Measurements from ENCODE around the gene GINS2.

GINS2 gene

GRCh38 chr16:85638695-85639409, 49.9 kb downstream of the GINS2 start:
- no peak for ATAC-seq (replicated peaks)
- H3K36me3 Mint-ChIP-seq (ENCODE audit: insufficient read depth): peaks cover 11% of the 10 kb centered on the region
- no peak overlapping the region for H3K4me3 Mint-ChIP-seq
- no peak for DNase-seq
- no peaks in the 10 kb centered on the region for H3K9me3 Mint-ChIP-seq
- H3K27ac Mint-ChIP-seq: peak overlapping the region; percentile 75 to 80
- H3K27me3 Mint-ChIP-seq: no peaks in the 10 kb centered on the region
- peaks cover 15 to 22% of the 10 kb centered on the region in 2 donors for H3K4me1 Mint-ChIP-seq (ENCODE audit: low read depth in 2 of 2)

GRCh38 chr16:85637808-85638647, 50.7 kb downstream of the GINS2 start:
- Mint-ChIP-seq H3K9me3 (no peaks in the 10 kb centered on the region), H3K27ac (peak overlapping the region in 1 of 2 donors; percentile 55), H3K4me1 (ENCODE audit: low read depth in 2 of 2) (peaks cover 10 to 19% of the 10 kb centered on the region in 2 donors), H3K36me3 (ENCODE audit: insufficient read depth) (peaks cover 11% of the 10 kb centered on the region), H3K4me3 (no peak overlapping the region), H3K27me3 (no peaks in the 10 kb centered on the region)
- ATAC-seq (replicated peaks) (no peak), DNase-seq (no peak)

GRCh38 chr16:85637061-85637807, 51.5 kb downstream of the GINS2 start:
- Mint-ChIP-seq H3K27ac (no peak overlapping the region), H3K27me3 (no peaks in the 10 kb centered on the region), H3K9me3 (no peaks in the 10 kb centered on the region), H3K4me1 (ENCODE audit: low read depth in 2 of 2) (peaks cover 6 to 20% of the 10 kb centered on the region in 2 donors), H3K4me3 (no peak overlapping the region), H3K36me3 (ENCODE audit: insufficient read depth) (peaks cover 11% of the 10 kb centered on the region)
- ATAC-seq (replicated peaks): no peak
- DNase-seq: no peak

GRCh38 chr16:85636234-85636812, 52.4 kb downstream of the GINS2 start:
- Mint-ChIP-seq H3K4me3 (no peak overlapping the region), H3K27ac (no peak overlapping the region), H3K4me1 (ENCODE audit: low read depth in 2 of 2) (peaks cover 6 to 22% of the 10 kb centered on the region in 2 donors), H3K36me3 (ENCODE audit: insufficient read depth) (peaks cover 6% of the 10 kb centered on the region), H3K9me3 (no peaks in the 10 kb centered on the region), H3K27me3 (no peaks in the 10 kb centered on the region)
- no peak for ATAC-seq (replicated peaks)
- DNase-seq: no peak

GRCh38 chr16:85635545-85636140, 53.1 kb downstream of the GINS2 start:
- Mint-ChIP-seq H3K36me3 (ENCODE audit: insufficient read depth) (peaks cover 3% of the 10 kb centered on the region), H3K4me3 (no peak overlapping the region), H3K27ac (peak overlapping the region; percentile 29 to 44), H3K9me3 (no peaks in the 10 kb centered on the region), H3K4me1 (ENCODE audit: low read depth in 2 of 2) (peaks cover 6 to 24% of the 10 kb centered on the region in 2 donors), H3K27me3 (no peaks in the 10 kb centered on the region)
- DNase-seq (no peak), ATAC-seq (replicated peaks) (no peak)

GRCh38 chr16:85634747-85635544, 53.8 kb downstream of the GINS2 start:
- Mint-ChIP-seq H3K4me1 (ENCODE audit: low read depth in 2 of 2) (peaks cover 13 to 26% of the 10 kb centered on the region in 2 donors), H3K36me3 (ENCODE audit: insufficient read depth) (peaks cover 3% of the 10 kb centered on the region), H3K27ac (peak overlapping the region; percentile 29 to 44), H3K27me3 (no peaks in the 10 kb centered on the region), H3K9me3 (no peaks in the 10 kb centered on the region), H3K4me3 (no peak overlapping the region)
- DNase-seq (no peak), ATAC-seq (replicated peaks) (no peak)

- Mint-ChIP-seq H3K4me1 (ENCODE audit: low read depth in 2 of 2) (peaks cover 15 to 27% of the 10 kb centered on the region in 2 donors), H3K27ac (peak overlapping the region in 1 of 2 donors; percentile 35), H3K4me3 (no peak overlapping the region), H3K9me3 (no peaks in the 10 kb centered on the region), H3K36me3 (ENCODE audit: insufficient read depth) (peaks cover 7% of the 10 kb centered on the region), H3K27me3 (no peaks in the 10 kb centered on the region)
- DNase-seq (no peak), ATAC-seq (replicated peaks) (no peak)
Measured at GRCh38 chr16:85633888-85634287, 54.9 kb downstream of the GINS2 start.

- H3K9me3 Mint-ChIP-seq: no peaks in the 10 kb centered on the region
- H3K4me3 Mint-ChIP-seq: no peak overlapping the region
- peak overlapping the region in 1 of 2 donors; percentile 35 for H3K27ac Mint-ChIP-seq
- H3K27me3 Mint-ChIP-seq: no peaks in the 10 kb centered on the region
- ATAC-seq (replicated peaks): no peak
- no peak for DNase-seq
- H3K4me1 Mint-ChIP-seq (ENCODE audit: low read depth in 2 of 2): peaks cover 20 to 31% of the 10 kb centered on the region in 2 donors
- peaks cover 9% of the 10 kb centered on the region for H3K36me3 Mint-ChIP-seq (ENCODE audit: insufficient read depth)
Measured at GRCh38 chr16:85633438-85633743, 55.4 kb downstream of the GINS2 start.

- Mint-ChIP-seq H3K4me1 (ENCODE audit: low read depth in 2 of 2) (peaks cover 24 to 28% of the 10 kb centered on the region in 2 donors), H3K9me3 (no peaks in the 10 kb centered on the region), H3K4me3 (no peak overlapping the region), H3K27ac (peak overlapping the region in 1 of 2 donors; percentile 35), H3K36me3 (ENCODE audit: insufficient read depth) (peaks cover 7% of the 10 kb centered on the region), H3K27me3 (no peaks in the 10 kb centered on the region)
- ATAC-seq (replicated peaks) (no peak), DNase-seq (no peak)
Measured at GRCh38 chr16:85632709-85633437, 55.9 kb downstream of the GINS2 start.

GRCh38 chr16:85631802-85632393, 56.9 kb downstream of the GINS2 start:
- peaks cover 10% of the 10 kb centered on the region for H3K36me3 Mint-ChIP-seq (ENCODE audit: insufficient read depth)
- H3K4me3 Mint-ChIP-seq: no peak overlapping the region
- no peak for ATAC-seq (replicated peaks)
- no peaks in the 10 kb centered on the region for H3K27me3 Mint-ChIP-seq
- DNase-seq: no peak
- peak overlapping the region in 1 of 2 donors; percentile 56 for H3K27ac Mint-ChIP-seq
- H3K9me3 Mint-ChIP-seq: no peaks in the 10 kb centered on the region
- peaks cover 28 to 31% of the 10 kb centered on the region in 2 donors for H3K4me1 Mint-ChIP-seq (ENCODE audit: low read depth in 2 of 2)

GRCh38 chr16:85631230-85631629, 57.5 kb downstream of the GINS2 start:
- Mint-ChIP-seq H3K9me3 (no peaks in the 10 kb centered on the region), H3K36me3 (ENCODE audit: insufficient read depth) (peaks cover 13% of the 10 kb centered on the region), H3K4me1 (ENCODE audit: low read depth in 2 of 2) (peaks cover 33 to 36% of the 10 kb centered on the region in 2 donors), H3K27ac (peak overlapping the region in 1 of 2 donors; percentile 17), H3K27me3 (no peaks in the 10 kb centered on the region), H3K4me3 (no peak overlapping the region)
- ATAC-seq (replicated peaks) (no peak), DNase-seq (no peak)
